NCI-H2227 treated with DMSO at 0.1 percent for 48 hours (cell line): ENCODE measurements around the gene OR52E4.

Experiments used
- DNase-seq: peaks from one replicate; lab custom pipeline; 2025; lab: John Stamatoyannopoulos, UW

Gene OR52E4

GRCh38 chr11:5929571-5930368 is 49.3 kb downstream of the OR52E4 start:
- DNase-seq, result no peak

- DNase-seq, result no peak
These were observed 50.2 kb downstream of the OR52E4 start for GRCh38 chr11:5930614-5931013.

- DNase-seq, result no peak
These were observed 50.6 kb downstream of the OR52E4 start for GRCh38 chr11:5931061-5931460.

- no peak for DNase-seq
These were observed 52.2 kb downstream of the OR52E4 start for GRCh38 chr11:5932671-5933070.

- DNase-seq, result no peak
These were observed 52.7 kb downstream of the OR52E4 start for GRCh38 chr11:5933116-5933515.
